NCI-H1694 (cell line): ENCODE measurements around the gene CETN1.

Experiments
- DNase-seq: peaks from one replicate; lab custom pipeline; 2025; lab: John Stamatoyannopoulos, UW

The CETN1 gene

GRCh38 chr18:576924-577323, 3.3 kb upstream of the CETN1 start:
- DNase-seq = no peak

- no peak for DNase-seq
Observed at GRCh38 chr18:577643-578375, 2.4 kb upstream of the CETN1 start.

GRCh38 chr18:579238-579637, 942 bp upstream of the CETN1 start:
- no peak for DNase-seq

- no peak for DNase-seq
Observed at GRCh38 chr18:581096-581495, 916 bp downstream of the CETN1 start.

- no peak for DNase-seq
Observed at GRCh38 chr18:582465-582864, 2.3 kb downstream of the CETN1 start.

GRCh38 chr18:595068-595467, 14.9 kb downstream of the CETN1 start:
- no peak for DNase-seq

GRCh38 chr18:595571-595970, 15.4 kb downstream of the CETN1 start:
- no peak for DNase-seq

GRCh38 chr18:596288-596881, 16.2 kb downstream of the CETN1 start:
- DNase-seq = no peak

- no peak for DNase-seq
Observed at GRCh38 chr18:598124-598589, 18.0 kb downstream of the CETN1 start.

- DNase-seq = no peak
Observed at GRCh38 chr18:600107-600506, 19.9 kb downstream of the CETN1 start.

- DNase-seq = no peak
Observed at GRCh38 chr18:604771-605170, 24.6 kb downstream of the CETN1 start.

GRCh38 chr18:607930-608329, 27.8 kb downstream of the CETN1 start:
- DNase-seq = no peak

GRCh38 chr18:610214-610928, 30.2 kb downstream of the CETN1 start:
- no peak for DNase-seq

- no peak for DNase-seq
Observed at GRCh38 chr18:612156-612555, 32.0 kb downstream of the CETN1 start.

- DNase-seq = no peak
Observed at GRCh38 chr18:614193-614592, 34.0 kb downstream of the CETN1 start.

- DNase-seq = no peak
Observed at GRCh38 chr18:615092-615521, 34.9 kb downstream of the CETN1 start.

GRCh38 chr18:615773-616172, 35.6 kb downstream of the CETN1 start:
- DNase-seq = no peak

- DNase-seq = peak; percentile 33
Observed at GRCh38 chr18:616380-616995, 36.3 kb downstream of the CETN1 start.

GRCh38 chr18:617970-618504, 37.9 kb downstream of the CETN1 start:
- no peak for DNase-seq

- no peak for DNase-seq
Observed at GRCh38 chr18:618618-619017, 38.4 kb downstream of the CETN1 start.

GRCh38 chr18:621291-622043, 41.3 kb downstream of the CETN1 start:
- DNase-seq = no peak

GRCh38 chr18:622289-622688, 42.1 kb downstream of the CETN1 start:
- no peak for DNase-seq
